Measurements from ENCODE around the gene KRTAP9-6.

KRTAP9-6 gene

GRCh38 chr17:41294016-41294415 is 28.8 kb downstream of the KRTAP9-6 start:
- H3K4me3 Mint-ChIP-seq = no peak overlapping the region
- H3K9me3 Mint-ChIP-seq = no peaks in the 10 kb centered on the region
- peaks cover 14% of the 10 kb centered on the region for H3K27me3 Mint-ChIP-seq
- DNase-seq (ENCODE audit: low spot score in 2 of 2) (no peak), ATAC-seq (ENCODE audit: low read depth) (no peak)
- H3K36me3 Mint-ChIP-seq = no peaks in the 10 kb centered on the region
- no peak overlapping the region for H3K27ac Mint-ChIP-seq
- H3K4me1 Mint-ChIP-seq = no peaks in the 10 kb centered on the region

- no peak for DNase-seq (ENCODE audit: low spot score in 2 of 2)
- ATAC-seq (ENCODE audit: low read depth) = no peak
- H3K4me3 Mint-ChIP-seq = no peak overlapping the region
- H3K4me1 Mint-ChIP-seq = peaks cover 4% of the 10 kb centered on the region
- H3K9me3 Mint-ChIP-seq = peaks cover 4% of the 10 kb centered on the region
- H3K36me3 Mint-ChIP-seq = peaks cover 7% of the 10 kb centered on the region
- H3K27ac Mint-ChIP-seq = no peak overlapping the region
- H3K27me3 Mint-ChIP-seq = peaks cover 18% of the 10 kb centered on the region
Measured at GRCh38 chr17:41296846-41297245, 31.7 kb downstream of the KRTAP9-6 start.

- H3K9me3 Mint-ChIP-seq = peaks cover 4% of the 10 kb centered on the region
- ATAC-seq (ENCODE audit: low read depth) (no peak), DNase-seq (ENCODE audit: low spot score in 2 of 2) (no peak)
- no peak overlapping the region for H3K4me3 Mint-ChIP-seq
- H3K36me3 Mint-ChIP-seq = peaks cover 7% of the 10 kb centered on the region
- peaks cover 16% of the 10 kb centered on the region for H3K27me3 Mint-ChIP-seq
- peaks cover 5% of the 10 kb centered on the region for H3K4me1 Mint-ChIP-seq
- H3K27ac Mint-ChIP-seq = no peak overlapping the region
Measured at GRCh38 chr17:41298458-41299135, 33.4 kb downstream of the KRTAP9-6 start.

- Mint-ChIP-seq H3K9me3 (peaks cover 4% of the 10 kb centered on the region), H3K4me3 (no peak overlapping the region), H3K27me3 (peaks cover 14% of the 10 kb centered on the region), H3K4me1 (peaks cover 12% of the 10 kb centered on the region), H3K36me3 (peaks cover 7% of the 10 kb centered on the region), H3K27ac (no peak overlapping the region)
- ATAC-seq (ENCODE audit: low read depth) = no peak
- no peak for DNase-seq (ENCODE audit: low spot score in 2 of 2)
Measured at GRCh38 chr17:41301204-41301790, 36.1 kb downstream of the KRTAP9-6 start.

GRCh38 chr17:41301916-41302901 is 37.0 kb downstream of the KRTAP9-6 start, which contains the start of gene KRTAP29-1:
Gene KRTAP29-1, minus strand, starts transcription at chr17:41302851. Its CDS starts 0 bp downstream, at chr17:41302851.
- Mint-ChIP-seq H3K9me3 (peaks cover 4% of the 10 kb centered on the region), H3K36me3 (peaks cover 7% of the 10 kb centered on the region), H3K4me1 (peaks cover 21% of the 10 kb centered on the region), H3K27ac (no peak within 1 kb of the TSS), H3K27me3 (peaks cover 14% of the 10 kb centered on the region), H3K4me3 (no peak within 1 kb of the TSS)
- DNase-seq (ENCODE audit: low spot score in 2 of 2) (no peak), ATAC-seq (ENCODE audit: low read depth) (no peak)

- H3K4me3 Mint-ChIP-seq = no peak overlapping the region
- ATAC-seq (ENCODE audit: low read depth) (no peak), DNase-seq (ENCODE audit: low spot score in 2 of 2) (no peak)
- peaks cover 4% of the 10 kb centered on the region for H3K9me3 Mint-ChIP-seq
- no peak overlapping the region for H3K27ac Mint-ChIP-seq
- H3K36me3 Mint-ChIP-seq = peaks cover 7% of the 10 kb centered on the region
- peaks cover 28% of the 10 kb centered on the region for H3K4me1 Mint-ChIP-seq
- peaks cover 14% of the 10 kb centered on the region for H3K27me3 Mint-ChIP-seq
Measured at GRCh38 chr17:41302981-41303380, 37.8 kb downstream of the KRTAP9-6 start.

- no peak overlapping the region for H3K4me3 Mint-ChIP-seq
- H3K9me3 Mint-ChIP-seq = peaks cover 4% of the 10 kb centered on the region
- DNase-seq (ENCODE audit: low spot score in 2 of 2) (no peak), ATAC-seq (ENCODE audit: low read depth) (no peak)
- H3K27ac Mint-ChIP-seq = no peak overlapping the region
- H3K36me3 Mint-ChIP-seq = peaks cover 7% of the 10 kb centered on the region
- peaks cover 39% of the 10 kb centered on the region for H3K4me1 Mint-ChIP-seq
- peaks cover 9% of the 10 kb centered on the region for H3K27me3 Mint-ChIP-seq
Measured at GRCh38 chr17:41304091-41304490, 38.9 kb downstream of the KRTAP9-6 start.

- Mint-ChIP-seq H3K27ac (peak overlapping the region; percentile 83), H3K4me3 (peak overlapping the region; percentile 76), H3K36me3 (peaks cover 2% of the 10 kb centered on the region), H3K4me1 (peaks cover 44% of the 10 kb centered on the region), H3K27me3 (peaks cover 4% of the 10 kb centered on the region), H3K9me3 (no peaks in the 10 kb centered on the region)
- no peak for DNase-seq (ENCODE audit: low spot score in 2 of 2)
- ATAC-seq (ENCODE audit: low read depth) = no peak
Measured at GRCh38 chr17:41307647-41308046, 42.5 kb downstream of the KRTAP9-6 start.

GRCh38 chr17:41308251-41308917 is 43.2 kb downstream of the KRTAP9-6 start:
- DNase-seq (ENCODE audit: low spot score in 2 of 2) = peak; percentile 58 to 67
- Mint-ChIP-seq H3K4me3 (peak overlapping the region; percentile 76), H3K27ac (peak overlapping the region; percentile 83), H3K27me3 (peaks cover 5% of the 10 kb centered on the region), H3K9me3 (no peaks in the 10 kb centered on the region), H3K4me1 (peaks cover 44% of the 10 kb centered on the region), H3K36me3 (peaks cover 2% of the 10 kb centered on the region)
- ATAC-seq (ENCODE audit: low read depth) = peak; percentile 80

- no peak for ATAC-seq (ENCODE audit: low read depth)
- peaks cover 2% of the 10 kb centered on the region for H3K36me3 Mint-ChIP-seq
- peak within 1 kb of the TSS; percentile 83 for H3K27ac Mint-ChIP-seq
- no peaks in the 10 kb centered on the region for H3K9me3 Mint-ChIP-seq
- DNase-seq (ENCODE audit: low spot score in 2 of 2) = peak; percentile 25 to 41
- H3K4me3 Mint-ChIP-seq = peak within 1 kb of the TSS; percentile 76
- H3K27me3 Mint-ChIP-seq = peaks cover 5% of the 10 kb centered on the region
- H3K4me1 Mint-ChIP-seq = peaks cover 40% of the 10 kb centered on the region
Measured at GRCh38 chr17:41308918-41309359, 43.8 kb downstream of the KRTAP9-6 start, which contains the start of gene KRTAP16-1. Gene KRTAP16-1, minus strand, starts transcription at chr17:41309309. Its CDS starts 56 bp downstream, at chr17:41309253.

- H3K36me3 Mint-ChIP-seq = peaks cover 2% of the 10 kb centered on the region
- no peak overlapping the region for H3K4me3 Mint-ChIP-seq
- DNase-seq (ENCODE audit: low spot score in 2 of 2) (no peak), ATAC-seq (ENCODE audit: low read depth) (no peak)
- H3K4me1 Mint-ChIP-seq = peaks cover 35% of the 10 kb centered on the region
- H3K9me3 Mint-ChIP-seq = no peaks in the 10 kb centered on the region
- no peak overlapping the region for H3K27ac Mint-ChIP-seq
- H3K27me3 Mint-ChIP-seq = peaks cover 8% of the 10 kb centered on the region
Measured at GRCh38 chr17:41311111-41311510, 45.9 kb downstream of the KRTAP9-6 start.

- Mint-ChIP-seq H3K36me3 (peaks cover 2% of the 10 kb centered on the region), H3K27ac (no peak within 1 kb of the TSS), H3K27me3 (peaks cover 8% of the 10 kb centered on the region), H3K4me1 (peaks cover 3% of the 10 kb centered on the region), H3K9me3 (peaks cover 7% of the 10 kb centered on the region), H3K4me3 (no peak within 1 kb of the TSS)
- DNase-seq (ENCODE audit: low spot score in 2 of 2) (no peak), ATAC-seq (ENCODE audit: low read depth) (no peak)
Measured at GRCh38 chr17:41315204-41315794, 50.1 kb downstream of the KRTAP9-6 start, which contains the start of gene KRTAP17-1. Gene KRTAP17-1, minus strand, starts transcription at chr17:41315710. Its CDS starts 60 bp downstream, at chr17:41315650.
